Retinal pigment epithelial cell (primary cell): ENCODE results near the gene TAF13.

Source experiments
- DNase-seq: peaks from one replicate; pipeline ENCODE4 v3.0.0-alpha.2; 2010; ENCODE audit warnings: low read depth
- H3K4me3 ChIP-seq: 2 replicates; pipeline ENCODE4 v1.5.1; 2011; ENCODE audit warnings: mild to moderate bottlenecking, low read length, control low read depth, moderate library complexity
- CTCF ChIP-seq: conservative IDR thresholded peaks from 2 replicates; pipeline ENCODE4 v1.5.1; 2011; ENCODE audit warnings: low read depth, low read length, control low read depth, inconsistent platforms

TAF13 gene

DNA sequence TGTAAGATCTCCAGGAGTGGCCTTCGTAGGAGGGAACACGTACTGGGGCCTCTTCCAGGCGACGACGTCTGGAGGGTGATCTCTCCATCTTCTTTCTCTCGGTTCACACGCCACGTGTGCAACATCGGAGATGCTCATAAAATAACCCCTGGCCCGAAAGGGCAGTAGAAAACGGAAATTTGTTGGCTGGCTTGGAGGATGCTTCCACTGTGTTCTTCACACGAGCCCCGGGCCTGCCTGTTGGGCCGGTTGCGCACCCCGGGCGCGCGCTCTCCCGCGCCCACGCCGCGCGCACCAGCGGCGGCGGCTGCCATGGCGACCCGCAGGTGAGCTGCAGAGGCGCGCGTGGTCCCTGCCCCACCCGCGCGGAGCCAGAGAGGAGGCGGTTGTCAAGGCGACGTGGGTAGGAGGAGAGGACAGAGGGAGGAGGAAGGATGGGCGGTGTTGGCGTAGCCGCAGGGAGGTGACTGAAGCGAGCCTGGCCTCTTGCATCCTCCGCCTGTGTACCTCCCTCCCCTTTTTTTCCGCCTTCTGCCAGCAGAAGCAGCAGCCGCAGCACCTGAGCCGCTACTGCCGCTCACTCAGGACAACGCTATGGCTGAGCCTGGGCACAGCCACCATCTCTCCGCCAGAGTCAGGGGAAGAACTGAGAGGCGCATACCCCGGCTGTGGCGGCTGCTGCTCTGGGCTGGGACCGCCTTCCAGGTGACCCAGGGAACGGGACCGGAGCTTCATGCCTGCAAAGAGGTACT lies 38.0 kb upstream of the TAF13 start, which contains the start of gene ELAPOR1:
Gene ELAPOR1 (plus strand): TSS at position 526 of the 752 bp plus-strand sequence. CDS start 69 bp downstream, at position 595.
- no peak for TF ChIP-seq CTCF
- DNase-seq, result no peak
- peak within 1 kb of the TSS; percentile 35 for H3K4me3 ChIP-seq

DNA sequence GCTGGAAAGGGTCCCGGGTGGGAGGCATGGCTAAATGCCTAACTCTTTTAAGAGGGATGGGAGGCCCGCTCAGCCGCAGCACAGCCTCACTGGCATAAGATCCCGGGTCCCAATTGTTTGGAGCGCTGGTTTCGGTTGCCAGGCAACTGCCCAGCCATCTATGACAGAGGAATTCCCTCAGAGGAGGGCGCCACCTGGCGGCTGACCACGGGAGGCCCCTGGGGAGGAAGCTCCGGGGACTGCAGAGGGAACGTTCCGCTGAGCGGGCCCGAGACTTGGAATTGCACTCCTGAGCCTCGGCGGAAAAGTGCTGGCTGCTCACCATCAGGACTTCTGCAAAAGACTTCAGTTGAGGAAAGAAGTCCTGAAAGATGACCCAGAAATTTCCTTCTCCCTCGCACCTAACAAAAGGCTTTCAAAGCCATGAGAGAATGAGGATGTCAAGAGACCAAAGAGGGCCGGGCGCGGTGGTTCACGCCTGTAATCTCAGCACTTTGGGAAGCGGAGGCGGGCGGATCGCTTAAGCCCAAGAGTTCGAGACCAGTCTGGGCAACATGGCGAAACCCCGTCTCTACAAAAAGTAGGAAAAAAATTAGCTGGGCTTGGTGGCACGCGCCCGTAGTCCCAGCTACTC lies 37.0 kb upstream of the TAF13 start:
- TF ChIP-seq CTCF, result peak; percentile 98
- no peak overlapping the region for H3K4me3 ChIP-seq
- DNase-seq, result peak; percentile 44

GRCh38 chr1:109112056-109112651 lies 36.4 kb upstream of the TAF13 start:
- H3K4me3 ChIP-seq, result no peak overlapping the region
- no peak for DNase-seq

DNA sequence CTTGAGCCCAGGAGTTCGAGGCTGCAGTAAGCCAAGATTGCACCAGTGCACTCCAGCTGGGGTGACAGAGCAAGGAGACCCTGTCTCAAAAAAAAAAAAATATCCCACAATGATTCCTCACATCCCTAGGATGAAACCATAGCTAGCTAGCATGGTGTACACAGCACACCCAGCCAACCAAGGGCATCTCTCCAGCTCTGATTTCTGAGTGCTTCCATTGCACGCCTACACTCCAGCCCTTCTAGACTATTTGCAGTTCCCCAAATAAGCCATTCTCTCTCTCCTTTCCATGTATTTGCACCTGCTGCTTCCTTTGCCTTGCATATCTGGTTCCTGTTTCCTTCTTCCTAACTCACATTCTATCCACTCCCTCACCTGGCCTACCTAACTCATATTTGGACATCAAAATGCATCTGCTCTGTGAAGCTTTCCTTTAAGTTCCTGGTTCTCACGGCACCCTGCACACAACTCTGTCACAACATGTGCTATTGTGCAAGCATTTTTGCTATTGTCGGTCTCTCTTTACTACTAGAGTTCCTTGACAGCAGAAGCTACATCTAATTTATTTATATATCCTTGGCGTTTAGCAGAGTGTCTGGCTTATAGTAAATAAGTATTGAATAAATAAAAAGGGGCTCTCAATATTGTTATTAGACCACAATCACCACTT lies 35.7 kb upstream of the TAF13 start:
- DNase-seq, result no peak
- no peak for TF ChIP-seq CTCF
- H3K4me3 ChIP-seq, result no peak overlapping the region

More at GRCh38 chr1:109112056-109112651, 36.4 kb upstream of the TAF13 start:
- no peak for TF ChIP-seq CTCF

DNA sequence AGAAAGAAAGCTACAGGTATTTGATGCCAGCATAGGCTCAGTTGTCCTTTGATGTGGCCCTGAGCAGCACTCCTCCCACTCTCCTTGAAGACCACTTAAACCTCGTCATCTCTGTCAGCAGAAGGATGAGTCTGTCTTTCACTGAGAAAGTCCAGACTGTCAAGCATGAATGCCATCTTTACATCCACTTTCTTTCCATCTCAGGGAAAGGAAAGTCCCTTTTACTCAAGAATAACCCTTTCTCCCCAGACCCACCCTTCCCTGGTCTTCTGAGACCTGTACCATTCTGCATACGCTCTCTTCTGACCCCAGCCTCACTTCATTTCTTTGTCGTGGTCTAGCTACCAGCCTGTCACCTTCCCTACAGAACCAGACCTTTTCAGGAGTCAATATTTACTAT lies 34.1 kb upstream of the TAF13 start:
- H3K4me3 ChIP-seq, result no peak overlapping the region
- DNase-seq, result no peak
- TF ChIP-seq CTCF, result no peak

DNA sequence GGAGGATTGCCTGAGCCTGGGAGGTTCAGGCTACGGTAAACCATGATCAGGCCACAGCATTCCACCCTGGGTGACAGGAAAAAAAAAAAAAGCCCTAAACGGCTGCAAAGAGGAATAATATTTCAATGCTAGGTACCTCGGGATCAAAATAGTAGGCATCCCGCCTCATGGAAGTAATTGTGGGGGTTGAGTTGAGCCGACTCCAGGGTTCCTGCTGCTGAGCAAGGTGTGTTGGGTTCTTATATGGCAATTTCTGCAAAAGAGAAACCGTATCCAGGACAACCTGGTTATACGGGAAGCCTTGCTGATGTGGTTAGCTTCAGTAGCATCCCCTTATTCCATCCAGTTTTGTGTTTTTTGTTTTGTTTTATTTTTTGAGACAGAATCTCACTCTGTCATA lies 32.0 kb upstream of the TAF13 start:
- H3K4me3 ChIP-seq, result no peak overlapping the region
- no peak for TF ChIP-seq CTCF
- no peak for DNase-seq
